Gastroesophageal sphincter (tissue), 3 donors: ENCODE results near the gene CCND1.

Experiments used
- CTCF ChIP-seq, 4 experiments: fragments of 200-600 bp in 2 of 4; fragments of 450-650 bp in 2 of 4; sonication (generic) in 1 of 4; IDR thresholded peaks; one replicate each; pipeline ENCODE4 v1.5.1; 2017 to 2019; ENCODE audit warnings: antibody characterized with exemption in 4 of 4, mild to moderate bottlenecking in 2 of 4, moderate library complexity in 2 of 4
- POLR2AphosphoS5 ChIP-seq: sonication (generic); formaldehyde crosslinking; IDR thresholded peaks from one replicate; pipeline ENCODE4 v1.6.1; 2017; ENCODE audit warnings: antibody characterized with exemption

GRCh38 chr11:69654660-69655478 lies 13.9 kb downstream of the CCND1 start:
- no peak for TF ChIP-seq CTCF (IDR thresholded peaks at IDR 0.05)
- no peak for TF ChIP-seq POLR2AphosphoS5
